A673 (cell line): ENCODE measurements around the gene SOS1. TPM values are rescaled to one million over a fixed set of nuclear protein-coding genes. Genes with fewer than 3 reads are reported as not detected.

Experiments used
- BruUV-seq: library from RNA; stranded (reverse); fragments of 400-500 nt; replicated peaks from 2 replicates; lab custom pipeline; 2021; lab: Mats Ljungman, UMichigan
- CTCF ChIA-PET: fragments of 300-600 bp; sonication (Branson Sonifier 250); formaldehyde crosslinking; loops from one replicate; lab custom pipeline; 2022; ENCODE audit warnings: antibody characterized with exemption; lab: Charles Lee
- POLR2A ChIA-PET: fragments of 300-600 bp; sonication (Branson Sonifier 250); formaldehyde crosslinking; loops from one replicate; lab custom pipeline; 2022; ENCODE audit warnings: antibody characterized with exemption; ENCODE audit not compliant: low non-redundant PET; lab: Charles Lee
- DNase-seq: peaks from one replicate; pipeline ENCODE4 v3.0.0-alpha.2; 2015; ENCODE audit warnings: low spot score
- H3K27ac ChIP-seq: fragments of 200-600 bp; sonication (generic); 2 replicates; pipeline ENCODE4 v1.5.1; 2016; ENCODE audit warnings: mixed run types, low read depth, mild to moderate bottlenecking, mixed read lengths, antibody characterized with exemption, low read length; ENCODE audit not compliant: poor library complexity, severe bottlenecking
- H3K27me3 ChIP-seq: fragments of 200-600 bp; sonication (generic); replicated peaks from 2 replicates; pipeline ENCODE4 v1.6.1; 2017; ENCODE audit warnings: mixed run types, low read depth, mild to moderate bottlenecking, mixed read lengths, antibody characterized with exemption, low read length; ENCODE audit not compliant: insufficient read depth, poor library complexity
- H3K36me3 ChIP-seq: fragments of 200-600 bp; sonication (generic); 2 replicates; pipeline ENCODE4 v1.6.1; 2016; ENCODE audit warnings: mixed run types, mild to moderate bottlenecking, mixed read lengths, antibody characterized with exemption, low read length; ENCODE audit not compliant: insufficient read depth, poor library complexity, severe bottlenecking
- H3K4me1 ChIP-seq: fragments of 200-600 bp; sonication (generic); 2 replicates; pipeline ENCODE4 v1.6.1; 2017; ENCODE audit warnings: mixed run types, mild to moderate bottlenecking, mixed read lengths, antibody characterized with exemption, low read length; ENCODE audit not compliant: insufficient read depth, poor library complexity, severe bottlenecking
- H3K4me3 ChIP-seq: fragments of 200-600 bp; sonication (generic); 2 replicates; pipeline ENCODE4 v1.5.1; 2016; ENCODE audit warnings: low read depth, mixed run types, mild to moderate bottlenecking, mixed read lengths, low read length; ENCODE audit not compliant: poor library complexity, severe bottlenecking
- H3K9me3 ChIP-seq: fragments of 200-600 bp; sonication (generic); 2 replicates; pipeline ENCODE4 v1.6.1; 2016; ENCODE audit warnings: mixed run types, low read depth, mild to moderate bottlenecking, mixed read lengths, antibody characterized with exemption, low read length; ENCODE audit not compliant: poor library complexity, severe bottlenecking
- CTCF ChIP-seq: fragments of 300-800, 200-600 bp; sonication (generic); conservative IDR thresholded peaks from 2 replicates; pipeline ENCODE4 v1.5.1; 2017; ENCODE audit warnings: low read depth, mild to moderate bottlenecking, antibody characterized with exemption, low read length, moderate library complexity, mixed read lengths
- EZH2 ChIP-seq: fragments of 200-600 bp; sonication (generic); IDR thresholded peaks from 2 replicates; pipeline ENCODE4 v1.6.1; 2017; ENCODE audit warnings: borderline replicate concordance, low read depth, mild to moderate bottlenecking, mixed read lengths, antibody characterized with exemption, low read length; ENCODE audit not compliant: poor library complexity, severe bottlenecking
- intact Hi-C: fragments of 100-400 bp; cut with micrococcal nuclease; formaldehyde crosslinking; loops from one replicate; pipeline ENCODE4 v1.10.0; 2022; ENCODE audit not compliant: unreplicated experiment
- total RNA-seq: library from RNA; stranded (reverse); gene quantifications from 2 replicates; pipeline ENCODE4 v1.2.3, GENCODE V29; 2021

Gene SOS1
- total RNA-seq, 1 experiment from 2014 or later: 37.8 TPM

GRCh38 chr2:39135690-39136259 is 14.9 kb upstream of the SOS1 start:
- no peaks in the 10 kb centered on the region for H3K9me3 ChIP-seq
- no peaks in the 10 kb centered on the region for H3K27me3 ChIP-seq
- peaks cover 15% of the 10 kb centered on the region for H3K4me1 ChIP-seq
- no peak overlapping the region for H3K27ac ChIP-seq
- no peak for DNase-seq
- no peak overlapping the region for H3K4me3 ChIP-seq
- no peaks in the 10 kb centered on the region for H3K36me3 ChIP-seq
- POLR2A ChIA-PET: no interaction called here
- CTCF ChIA-PET: no interaction called here
- intact Hi-C loops: no loop called here
- BruUV-seq: no TSS peak
- no peak for TF ChIP-seq CTCF

- TF ChIP-seq EZH2 (no peak), CTCF (no peak)
- Histone ChIP-seq H3K4me1 (no peaks in the 10 kb centered on the region), H3K27me3 (no peaks in the 10 kb centered on the region), H3K4me3 (no peak overlapping the region), H3K27ac (no peak overlapping the region), H3K36me3 (no peaks in the 10 kb centered on the region), H3K9me3 (no peaks in the 10 kb centered on the region)
- intact Hi-C loops: no loop called here
- BruUV-seq: no TSS peak
- ChIA-PET CTCF (no interaction called here), POLR2A (no interaction called here)
- DNase-seq: no peak
These were observed 12.5 kb upstream of the SOS1 start for GRCh38 chr2:39133215-39133851.

GRCh38 chr2:39128919-39129391 is 8.1 kb upstream of the SOS1 start:
- ChIA-PET CTCF (no interaction called here), POLR2A (interaction anchor here (0.6 kb wide), 1 partner anchor 1039 kb away, joined by 4 read pairs; no protein-coding TSS in a partner anchor)
- intact Hi-C loops: no loop called here
- no peak for DNase-seq
- Histone ChIP-seq H3K4me1 (peaks cover under 1% of the 10 kb centered on the region), H3K36me3 (no peaks in the 10 kb centered on the region), H3K4me3 (no peak overlapping the region), H3K27ac (no peak overlapping the region), H3K9me3 (no peaks in the 10 kb centered on the region), H3K27me3 (no peaks in the 10 kb centered on the region)
- no TSS peak for BruUV-seq
- TF ChIP-seq EZH2: no peak
